ENCODE results near the gene CPM. TPM values are rescaled to one million over a fixed set of nuclear protein-coding genes. Genes with fewer than 3 reads are reported as not detected.

The CPM gene
- total and polyA plus RNA-seq, 2 of the 4 experiments (the other 2 are of a cell fraction) = 2.0 to 8.8 TPM

DNA sequence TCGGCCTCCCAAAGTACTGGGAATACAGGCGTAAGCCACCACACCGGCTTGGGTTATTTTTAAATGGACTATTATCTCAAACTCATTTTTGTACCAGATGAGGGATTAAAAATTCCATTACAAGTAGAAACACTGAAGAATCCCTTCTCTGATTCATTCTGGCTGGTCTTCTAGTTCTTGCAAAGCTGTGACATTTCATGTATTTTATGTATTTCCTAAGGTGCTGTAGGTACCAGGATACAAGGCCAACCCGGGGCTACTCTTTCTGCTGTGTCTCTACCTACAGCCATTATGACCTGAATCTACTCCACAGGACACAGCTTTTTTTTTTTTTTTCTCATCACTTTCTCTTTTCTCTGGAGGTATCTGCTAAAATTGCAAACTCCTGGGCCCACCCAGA, 24.9 kb downstream of the CPM start:
- dilution Hi-C loops (cut with HindIII; ENCODE audit: low sequenced_read_pairs, unreplicated experiment) (no loop called here), intact Hi-C loops (cut with micrococcal nuclease) (no loop called here), in situ Hi-C loops (cut with MboI; ENCODE audit: low sequenced_read_pairs) (no loop called here)
- H4K91ac ChIP-seq (ENCODE audit: insufficient read depth, low read depth, low read length) = no peak overlapping the region
- no peaks in the 10 kb centered on the region for H3K79me1 ChIP-seq (ENCODE audit: low read depth in 1 of 2, low read length in 2 of 2)
- H2BK5ac ChIP-seq (ENCODE audit: low read depth, low read length, poor library complexity, severe bottlenecking) = no peak overlapping the region
- H3K4me3 ChIP-seq (ENCODE audit: insufficient read depth, low read depth, low read length) = no peak overlapping the region
- no peak overlapping the region for H3K18ac ChIP-seq (ENCODE audit: low read depth, low read length)
- no TSS peak for BruUV-seq (replicated peaks)
- H3K9me3 ChIP-seq (ENCODE audit: control insufficient read depth, insufficient read depth, low read length) = no peaks in the 10 kb centered on the region
- no peak overlapping the region for H3K23ac ChIP-seq (ENCODE audit: low read depth, low read length)
- no peaks in the 10 kb centered on the region for H3K4me1 ChIP-seq (ENCODE audit: control insufficient read depth, insufficient read depth, low read length)
- ChIA-PET POLR2A (ENCODE audit: unreplicated experiment) (no interaction called here), CTCF (no interaction called here)
- ATAC-seq (ENCODE audit: low read depth) = no peak
- H3K9ac ChIP-seq (ENCODE audit: low read depth, low read length) = no peak overlapping the region
- TF ChIP-seq CHD1 (IDR thresholded peaks at IDR 0.05; ENCODE audit: low read depth, low read length) = no peak
- TF ChIP-seq, protein P1, sequence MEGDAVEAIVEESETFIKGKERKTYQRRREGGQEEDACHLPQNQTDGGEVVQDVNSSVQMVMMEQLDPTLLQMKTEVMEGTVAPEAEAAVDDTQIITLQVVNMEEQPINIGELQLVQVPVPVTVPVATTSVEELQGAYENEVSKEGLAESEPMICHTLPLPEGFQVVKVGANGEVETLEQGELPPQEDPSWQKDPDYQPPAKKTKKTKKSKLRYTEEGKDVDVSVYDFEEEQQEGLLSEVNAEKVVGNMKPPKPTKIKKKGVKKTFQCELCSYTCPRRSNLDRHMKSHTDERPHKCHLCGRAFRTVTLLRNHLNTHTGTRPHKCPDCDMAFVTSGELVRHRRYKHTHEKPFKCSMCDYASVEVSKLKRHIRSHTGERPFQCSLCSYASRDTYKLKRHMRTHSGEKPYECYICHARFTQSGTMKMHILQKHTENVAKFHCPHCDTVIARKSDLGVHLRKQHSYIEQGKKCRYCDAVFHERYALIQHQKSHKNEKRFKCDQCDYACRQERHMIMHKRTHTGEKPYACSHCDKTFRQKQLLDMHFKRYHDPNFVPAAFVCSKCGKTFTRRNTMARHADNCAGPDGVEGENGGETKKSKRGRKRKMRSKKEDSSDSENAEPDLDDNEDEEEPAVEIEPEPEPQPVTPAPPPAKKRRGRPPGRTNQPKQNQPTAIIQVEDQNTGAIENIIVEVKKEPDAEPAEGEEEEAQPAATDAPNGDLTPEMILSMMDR (conservative IDR thresholded peaks at IDR 0.05; ENCODE audit: low read depth, low read length) = no peak
- TF ChIP-seq MXI1 (IDR thresholded peaks at IDR 0.05; ENCODE audit: borderline replicate concordance, low read depth, low read length) = no peak
- no peak for TF ChIP-seq SMC3 (IDR thresholded peaks at IDR 0.05; ENCODE audit: low read depth, low read length)
- TF ChIP-seq RAD21 (IDR thresholded peaks at IDR 0.05; ENCODE audit: low read length) = no peak
- no peak overlapping the region for H2AK9ac ChIP-seq (replicated peaks; ENCODE audit: low read depth, low read length, poor library complexity)
- H3K36me3 ChIP-seq (ENCODE audit: control insufficient read depth, insufficient read depth, low read length) = no peaks in the 10 kb centered on the region
- H4K5ac ChIP-seq (ENCODE audit: low read depth, low read length) = no peak overlapping the region
- H2AK5ac ChIP-seq (ENCODE audit: low read depth, low read length) = no peak overlapping the region
- no peak overlapping the region for H4K8ac ChIP-seq (ENCODE audit: low read depth in 2 of 2, low read length in 2 of 2)
- no peak overlapping the region for H3K4ac ChIP-seq (ENCODE audit: low read depth, low read length)
- no peak for DNase-seq
- no peak overlapping the region for H2BK120ac ChIP-seq (ENCODE audit: low read depth, low read length)
- no CpG with 5 or more reads among the region's 4 CpGs for WGBS, 2 experiments (ENCODE audit: extremely low coverage in 2 of 2, insufficient read length in 1 of 2)
- H3K14ac ChIP-seq (replicated peaks; ENCODE audit: low read depth, low read length) = no peak overlapping the region
- no peak overlapping the region for H3K56ac ChIP-seq (ENCODE audit: extremely low read depth, insufficient read depth, low read length)
- H3K4me2 ChIP-seq (ENCODE audit: low read depth, low read length) = no peak overlapping the region
- no peaks in the 10 kb centered on the region; the same call in 1 of the 2 replicates for H3K9me1 ChIP-seq (ENCODE audit: insufficient read depth, low read length)
- no peak overlapping the region for H2BK15ac ChIP-seq (ENCODE audit: low read depth, low read length)
- no peaks in the 10 kb centered on the region for H4K20me1 ChIP-seq (ENCODE audit: insufficient read depth, low read length)
- H2BK20ac ChIP-seq (ENCODE audit: low read depth, low read length) = no peak overlapping the region
- no peaks in the 10 kb centered on the region for H3K27me3 ChIP-seq (ENCODE audit: control insufficient read depth, insufficient read depth, low read length)
- H2AFZ ChIP-seq (replicated peaks; ENCODE audit: low read length, poor library complexity) = no peak overlapping the region
- H3K27ac ChIP-seq (ENCODE audit: insufficient read depth, low read length) = no peak overlapping the region
